PC-3 (cell line): Measurements from ENCODE around the gene KEL.

Experiments
- CTCF ChIP-seq: fragments of 300-600 bp; sonication (generic); conservative IDR thresholded peaks from 2 replicates; pipeline ENCODE4 v1.5.1; 2017; ENCODE audit warnings: antibody characterized with exemption, low read depth, mild to moderate bottlenecking, low read length
- EZH2 ChIP-seq: fragments of 300-600 bp; sonication (generic); IDR thresholded peaks from one replicate; pipeline ENCODE4 v1.6.1; 2017; ENCODE audit warnings: antibody characterized with exemption, mild to moderate bottlenecking, low read length; ENCODE audit not compliant: unreplicated experiment

GRCh38 chr7:142961973-142962926 is at the start of gene KEL:
- TF ChIP-seq CTCF = no peak
- no peak for TF ChIP-seq EZH2
